ENCODE measurements around the gene RSPRY1.
A peak's percentile ranks its signal among the peaks of the same experiment; 100 is the strongest.

RSPRY1 gene

GRCh38 chr16:57283214-57283958, 97.3 kb downstream of the RSPRY1 start:
- no peak for DNase-seq
- in situ Hi-C loops (cut with MboI; ENCODE audit: low pct_unique_long_range_greater_than_20kb, low sequenced_read_pairs) = no loop called here

DNA sequence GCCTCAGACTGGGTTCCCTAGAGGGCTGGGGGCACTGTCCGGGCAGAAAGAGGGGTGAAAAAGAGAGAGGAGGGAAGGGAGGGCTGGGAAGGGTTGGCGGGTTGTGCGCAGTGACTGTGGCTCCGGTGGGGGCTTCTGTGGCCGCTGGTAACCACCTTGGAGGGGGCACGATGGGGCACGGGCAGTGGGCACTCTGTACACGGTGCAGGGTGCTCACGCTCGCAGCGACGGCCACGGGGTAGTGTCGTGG, 97.8 kb downstream of the RSPRY1 start:
- no peak for DNase-seq
- in situ Hi-C loops (cut with MboI; ENCODE audit: low pct_unique_long_range_greater_than_20kb, low sequenced_read_pairs) = no loop called here

DNA sequence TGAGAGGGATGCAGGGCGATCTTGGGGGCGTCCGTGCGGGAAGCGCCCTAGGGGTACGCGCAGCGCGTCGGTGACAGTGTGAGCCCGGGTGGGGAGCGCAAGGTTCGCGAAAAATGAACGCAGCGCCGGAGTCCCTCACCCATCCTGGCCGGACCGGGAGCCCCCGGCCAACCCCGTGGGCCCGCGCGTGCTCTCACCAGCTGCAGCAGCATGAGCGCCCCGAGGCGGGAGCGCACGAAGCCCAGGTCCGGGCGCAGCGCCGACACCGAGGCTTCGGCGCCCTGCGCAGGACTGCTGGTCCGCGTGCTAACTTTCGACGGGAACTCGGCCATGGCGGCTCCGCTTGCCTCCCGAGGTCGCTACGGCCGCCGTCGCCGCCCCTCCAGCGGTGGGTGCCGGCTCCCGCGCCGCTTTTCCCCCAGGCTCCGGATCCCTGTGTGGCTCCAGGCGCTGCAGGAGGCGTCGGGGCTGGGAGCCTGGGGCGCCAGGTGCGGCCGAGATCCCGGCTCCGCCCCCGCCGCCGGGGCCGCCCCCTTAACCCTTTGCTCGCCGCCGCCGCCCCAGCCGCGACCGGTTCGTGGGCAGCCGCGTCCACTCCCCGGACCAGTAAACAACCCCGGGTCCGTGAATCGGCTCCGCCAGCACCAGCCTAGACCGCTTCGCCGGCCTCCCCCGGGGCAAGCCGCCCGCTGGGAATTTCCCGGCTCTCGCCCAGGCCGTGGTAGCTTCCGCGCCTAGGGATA, 98.3 kb downstream of the RSPRY1 start, which contains the start of gene PLLP:
Gene PLLP (minus strand): TSS at position 464 of the 743 bp plus-strand sequence. CDS start 132 bp downstream, at position 332.
- in situ Hi-C loops (cut with MboI; ENCODE audit: low pct_unique_long_range_greater_than_20kb, low sequenced_read_pairs) = no loop called here
- peak; percentile 29 for DNase-seq

- DNase-seq = no peak
- in situ Hi-C loops (cut with MboI; ENCODE audit: low pct_unique_long_range_greater_than_20kb, low sequenced_read_pairs) = no loop called here
These were observed 98.8 kb downstream of the RSPRY1 start for GRCh38 chr16:57284952-57285363.

- DNase-seq = no peak
- in situ Hi-C loops (cut with MboI; ENCODE audit: low pct_unique_long_range_greater_than_20kb, low sequenced_read_pairs) = no loop called here
These were observed 99.2 kb downstream of the RSPRY1 start for GRCh38 chr16:57285379-57285778.

GRCh38 chr16:57289391-57290257, 103.5 kb downstream of the RSPRY1 start:
- in situ Hi-C loops (cut with MboI; ENCODE audit: low pct_unique_long_range_greater_than_20kb, low sequenced_read_pairs) = no loop called here
- no peak for DNase-seq

All from KBM-7 (cell line).